GM12873 (cell line): Measurements from ENCODE around the gene SMCHD1.

Experiments
- TF ChIP-seq, protein P1 (sequence below): IDR thresholded peaks from 2 replicates; pipeline ENCODE4 v1.5.1; 2012; ENCODE audit warnings: low read depth, mild to moderate bottlenecking, moderate library complexity, low read length, control low read depth; ENCODE audit not compliant: insufficient read depth; ENCODE audit errors: missing control alignments

The SMCHD1 gene

GRCh38 chr18:2824865-2825264 lies 169.3 kb downstream of the SMCHD1 start:
- TF ChIP-seq, protein P1, sequence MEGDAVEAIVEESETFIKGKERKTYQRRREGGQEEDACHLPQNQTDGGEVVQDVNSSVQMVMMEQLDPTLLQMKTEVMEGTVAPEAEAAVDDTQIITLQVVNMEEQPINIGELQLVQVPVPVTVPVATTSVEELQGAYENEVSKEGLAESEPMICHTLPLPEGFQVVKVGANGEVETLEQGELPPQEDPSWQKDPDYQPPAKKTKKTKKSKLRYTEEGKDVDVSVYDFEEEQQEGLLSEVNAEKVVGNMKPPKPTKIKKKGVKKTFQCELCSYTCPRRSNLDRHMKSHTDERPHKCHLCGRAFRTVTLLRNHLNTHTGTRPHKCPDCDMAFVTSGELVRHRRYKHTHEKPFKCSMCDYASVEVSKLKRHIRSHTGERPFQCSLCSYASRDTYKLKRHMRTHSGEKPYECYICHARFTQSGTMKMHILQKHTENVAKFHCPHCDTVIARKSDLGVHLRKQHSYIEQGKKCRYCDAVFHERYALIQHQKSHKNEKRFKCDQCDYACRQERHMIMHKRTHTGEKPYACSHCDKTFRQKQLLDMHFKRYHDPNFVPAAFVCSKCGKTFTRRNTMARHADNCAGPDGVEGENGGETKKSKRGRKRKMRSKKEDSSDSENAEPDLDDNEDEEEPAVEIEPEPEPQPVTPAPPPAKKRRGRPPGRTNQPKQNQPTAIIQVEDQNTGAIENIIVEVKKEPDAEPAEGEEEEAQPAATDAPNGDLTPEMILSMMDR = no peak

DNA sequence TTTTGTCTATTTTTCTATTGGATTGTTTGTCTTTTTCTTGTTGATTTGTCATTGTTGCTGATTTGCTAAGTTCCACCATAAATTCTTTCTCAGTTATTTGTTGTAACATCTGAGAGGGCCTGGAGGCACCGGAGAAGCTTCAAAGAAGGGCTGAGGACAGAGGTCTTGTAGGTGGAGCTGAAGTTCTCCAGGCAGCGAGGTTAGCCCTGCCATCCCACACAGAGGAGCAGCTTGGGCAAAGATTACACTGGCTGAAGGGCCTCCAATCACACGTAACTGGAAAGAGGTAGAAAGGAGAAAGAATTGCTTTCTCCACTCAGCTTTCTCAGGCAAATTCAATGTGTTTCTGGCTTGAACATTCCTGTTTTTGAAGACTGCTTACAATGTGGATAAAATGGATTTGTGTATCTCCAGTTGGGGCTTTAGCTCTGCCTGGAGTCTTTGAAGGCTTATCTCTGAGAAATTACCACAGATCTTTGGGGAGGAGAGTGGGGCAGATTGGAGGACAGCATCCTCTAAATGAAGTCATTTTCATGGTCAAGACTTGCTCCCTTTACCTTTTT lies 170.2 kb downstream of the SMCHD1 start:
- TF ChIP-seq, protein P1 = no peak

DNA sequence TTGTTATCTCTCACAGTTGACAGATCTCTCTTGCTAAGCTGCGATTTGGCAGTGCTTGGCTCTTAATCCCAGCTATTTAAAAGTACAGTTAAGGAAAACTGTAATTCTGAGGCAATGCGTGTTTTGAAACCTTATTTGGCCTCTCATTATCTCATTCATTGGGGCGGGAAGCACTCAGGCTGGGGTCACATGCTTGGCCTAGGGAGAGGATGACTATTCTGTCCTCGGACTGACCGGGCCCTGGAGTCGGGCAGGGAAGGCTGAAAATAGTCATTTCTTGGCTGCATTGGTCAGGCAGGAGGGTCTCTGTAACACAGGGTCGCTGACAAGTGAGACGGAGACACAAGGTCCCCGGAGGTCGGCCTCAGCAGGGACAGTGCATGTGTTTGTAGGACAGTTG lies 171.1 kb downstream of the SMCHD1 start:
- TF ChIP-seq, protein P1 = no peak

DNA sequence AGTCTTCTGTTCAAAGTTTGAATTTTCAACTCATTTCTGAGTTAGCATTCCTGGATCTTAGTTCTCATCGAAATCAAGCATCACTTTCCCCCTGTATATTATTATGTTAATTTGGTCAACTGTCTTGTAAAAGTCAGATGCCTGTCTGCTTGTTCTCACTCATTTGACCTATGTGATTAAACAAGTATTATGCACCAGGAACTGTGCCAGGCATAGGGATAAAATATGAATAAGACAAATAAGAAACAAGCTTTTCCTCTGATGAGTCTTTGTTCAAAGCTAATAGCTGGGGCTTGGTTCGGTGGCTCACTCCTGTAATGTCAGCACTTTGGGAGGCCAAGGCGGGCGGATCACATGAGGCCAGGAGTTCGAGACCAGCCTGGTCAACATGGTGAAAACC lies 171.5 kb downstream of the SMCHD1 start:
- TF ChIP-seq, protein P1 = no peak

DNA sequence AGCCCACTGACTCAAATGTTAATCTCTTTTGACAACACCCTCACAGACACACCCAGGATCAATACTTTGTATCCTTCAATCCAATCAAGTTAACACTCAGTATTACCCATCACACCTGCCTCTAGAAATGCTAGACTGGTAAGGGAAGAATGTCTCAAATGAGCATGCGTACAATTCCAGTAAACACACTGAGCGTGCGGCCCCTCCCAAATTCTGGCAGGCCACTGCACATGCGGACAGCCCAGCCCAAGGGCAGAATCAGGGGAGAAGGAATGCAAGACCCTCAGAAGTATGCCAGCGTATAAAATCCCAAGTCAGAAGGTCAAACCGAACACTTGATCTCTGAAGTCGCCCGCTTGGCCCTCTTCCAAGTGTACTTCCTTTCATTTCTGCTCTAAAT lies 183.7 kb downstream of the SMCHD1 start:
- TF ChIP-seq, protein P1 = no peak

GRCh38 chr18:2840521-2840920 lies 185.0 kb downstream of the SMCHD1 start:
- TF ChIP-seq, protein P1 = no peak

GRCh38 chr18:2843146-2843545 lies 187.6 kb downstream of the SMCHD1 start:
- TF ChIP-seq, protein P1 = no peak
